Measurements from ENCODE around the gene ANKRD50. TPM values are rescaled to one million over a fixed set of nuclear protein-coding genes. Genes with fewer than 3 reads are reported as not detected.

ANKRD50 gene
- total and polyA plus RNA-seq, 9 of the 15 experiments (the other 6 are each of a cell fraction or from before 2014, with no cell fraction given): 2.0 to 8.0 (median 6.2) TPM

GRCh38 chr4:124647599-124647998 is 64.9 kb downstream of the ANKRD50 start:
- FAIRE-seq (no peak), DNase-seq (ENCODE audit: extremely low read depth in 1 of 4, low spot score in 3 of 4) (no peak)

More at GRCh38 chr4:124647599-124647998, 64.9 kb downstream of the ANKRD50 start:
- Histone ChIP-seq H3K27me3 (ENCODE audit: control insufficient read depth in 2 of 2, insufficient read depth in 2 of 2, low read length in 2 of 2) (no peaks in the 10 kb centered on the region), H3K4me1 (replicated peaks in 1 of 2; ENCODE audit: control insufficient read depth in 2 of 2, insufficient read depth in 2 of 2, low read length in 2 of 2) (no peaks in the 10 kb centered on the region), H3K4me2 (ENCODE audit: insufficient read depth, low read length) (no peak overlapping the region), H3K4me3 (no peak overlapping the region), H3K27ac (ENCODE audit: extremely low read depth, low read depth, low read length) (no peak overlapping the region), H3K9me3 (replicated peaks; ENCODE audit: control insufficient read depth, insufficient read depth, low read depth, low read length) (no peaks in the 10 kb centered on the region; the same call in 1 of the 2 replicates), H3K79me2 (ENCODE audit: control insufficient read depth, insufficient read depth, low read length) (no peaks in the 10 kb centered on the region), H3K9me1 (ENCODE audit: control insufficient read depth, insufficient read depth, low read length) (no peaks in the 10 kb centered on the region), H3K36me3 (ENCODE audit: control insufficient read depth, insufficient read depth, low read length) (no peaks in the 10 kb centered on the region), H3K9ac (ENCODE audit: insufficient read depth in 1 of 2, low read depth in 2 of 2, low read length in 2 of 2) (no peak overlapping the region), H4K20me1 (replicated peaks; ENCODE audit: control insufficient read depth, insufficient read depth, low read length) (no peaks in the 10 kb centered on the region), H2AFZ (ENCODE audit: low read depth, low read length) (no peak overlapping the region)
- TF ChIP-seq HEY1 (CRISPR knock-in tag; IDR thresholded peaks at IDR 0.05; ENCODE audit: borderline replicate concordance): no peak
- no peak for TF ChIP-seq VEZF1 (CRISPR knock-in tag; IDR thresholded peaks at IDR 0.05)
- no peak for TF ChIP-seq MAX (CRISPR knock-in tag; IDR thresholded peaks at IDR 0.05)
- TF ChIP-seq ATF3 (IDR thresholded peaks at IDR 0.05): no peak
- no peak for TF ChIP-seq ATF3 (CRISPR knock-in tag; conservative IDR thresholded peaks at IDR 0.05)
- no peak for TF ChIP-seq MTA3 (IDR thresholded peaks at IDR 0.05; ENCODE audit: borderline replicate concordance)
- TF ChIP-seq FUS (optimal IDR thresholded peaks at IDR 0.05; ENCODE audit: low read depth, low read length): no peak
- no peak for TF ChIP-seq ZNF583 (CRISPR knock-in tag; IDR thresholded peaks at IDR 0.05)
- TF ChIP-seq HDAC6 (IDR thresholded peaks at IDR 0.05; ENCODE audit: low read depth, low read length): no peak
- no peak for TF ChIP-seq PURB (CRISPR knock-in tag; IDR thresholded peaks at IDR 0.05; ENCODE audit: low read depth)
- TF ChIP-seq CHD2 (IDR thresholded peaks at IDR 0.05; ENCODE audit: low read depth, low read length): no peak
- TF ChIP-seq TEAD1 (CRISPR knock-in tag; IDR thresholded peaks at IDR 0.05): no peak
- no peak for TF ChIP-seq ZNF592 (IDR thresholded peaks at IDR 0.05)
- TF ChIP-seq PHF8 (IDR thresholded peaks at IDR 0.05; ENCODE audit: borderline replicate concordance, low read length): no peak
- TF ChIP-seq ZNF146 (CRISPR knock-in tag; IDR thresholded peaks at IDR 0.05; ENCODE audit: unreplicated experiment): no peak
- ChIA-PET POLR2A (no interaction called here), CTCF (ENCODE audit: low intra/inter-chr PET ratio) (no interaction called here)
- 3% methylated on average over 2 of the region's 2 CpGs for WGBS (ENCODE audit: insufficient coverage, low coverage, missing lambda C conversion rate)
- ATAC-seq: no peak
- in situ Hi-C loops (cut with MboI) (no loop called here), intact Hi-C loops (cut with micrococcal nuclease) (no loop called here)
- no TSS peak for BruUV-seq (replicated peaks)
